ENCODE results near the gene CHAF1A.
A peak's percentile ranks its signal among the peaks of the same experiment; 100 is the strongest.

The CHAF1A gene

DNA sequence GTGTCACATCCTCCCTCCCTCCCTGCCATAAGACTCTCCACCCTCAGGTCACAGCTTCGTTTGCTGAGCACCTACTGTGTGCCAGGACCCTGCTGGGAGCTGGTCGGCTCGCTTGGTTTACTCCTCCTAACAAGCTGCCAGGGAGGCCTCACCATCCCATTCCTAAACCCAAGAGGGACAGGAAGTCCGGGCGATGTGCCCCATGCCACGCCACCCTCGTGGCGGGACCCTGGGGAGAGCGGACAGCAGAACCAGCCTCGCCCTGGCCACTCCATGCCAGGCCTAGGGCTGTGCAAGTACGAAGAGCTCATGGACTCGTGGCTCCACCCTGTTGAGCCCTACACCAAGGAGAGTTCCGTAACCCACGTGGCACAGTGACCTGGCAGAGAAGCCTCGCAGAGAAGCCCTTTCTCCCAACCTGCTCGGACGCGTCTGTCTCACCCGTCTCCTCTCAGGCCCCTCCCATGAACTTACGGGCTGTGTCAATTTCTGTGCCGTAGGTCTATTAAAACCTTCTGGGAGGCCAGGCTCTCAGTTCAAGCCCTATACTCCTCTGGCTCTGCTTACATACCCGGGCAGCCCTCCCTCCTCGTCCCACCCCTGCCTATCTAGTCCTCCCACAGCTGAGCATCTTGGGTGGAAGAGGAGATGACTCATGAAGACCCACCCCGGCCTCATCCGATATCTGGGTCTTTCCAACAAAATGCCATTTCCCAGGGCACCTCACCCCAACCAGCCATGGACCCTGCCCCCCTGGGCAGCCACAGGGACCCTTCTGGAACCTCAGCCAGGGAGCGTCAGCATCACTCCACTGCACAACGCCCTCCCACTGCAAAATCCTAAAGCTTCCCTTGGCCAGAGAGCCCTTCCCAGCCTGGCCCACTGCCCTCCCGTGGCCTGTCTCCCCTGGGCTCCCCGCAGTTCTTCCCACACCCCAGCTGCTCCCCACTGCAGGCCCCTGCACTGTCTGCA, 52.6 kb downstream of the CHAF1A start:
- DNase-seq (ENCODE audit: low read depth) = no peak
- no peak for TF ChIP-seq CTCF (conservative IDR thresholded peaks at IDR 0.05; ENCODE audit: low read depth, low read length)
- H3K4me3 ChIP-seq (ENCODE audit: low read length) = peak overlapping the region; percentile 92

- TF ChIP-seq CTCF (conservative IDR thresholded peaks at IDR 0.05; ENCODE audit: low read depth, low read length) = no peak
- DNase-seq (ENCODE audit: low read depth) = no peak
- peak overlapping the region; percentile 92 for H3K4me3 ChIP-seq (ENCODE audit: low read length)
Measured at GRCh38 chr19:4455719-4456475, 53.5 kb downstream of the CHAF1A start.

- no peak for TF ChIP-seq CTCF (conservative IDR thresholded peaks at IDR 0.05; ENCODE audit: low read depth, low read length)
- DNase-seq (ENCODE audit: low read depth) = no peak
- peak overlapping the region; percentile 92 for H3K4me3 ChIP-seq (ENCODE audit: low read length)
Measured at GRCh38 chr19:4456476-4456842, 54.0 kb downstream of the CHAF1A start.

DNA sequence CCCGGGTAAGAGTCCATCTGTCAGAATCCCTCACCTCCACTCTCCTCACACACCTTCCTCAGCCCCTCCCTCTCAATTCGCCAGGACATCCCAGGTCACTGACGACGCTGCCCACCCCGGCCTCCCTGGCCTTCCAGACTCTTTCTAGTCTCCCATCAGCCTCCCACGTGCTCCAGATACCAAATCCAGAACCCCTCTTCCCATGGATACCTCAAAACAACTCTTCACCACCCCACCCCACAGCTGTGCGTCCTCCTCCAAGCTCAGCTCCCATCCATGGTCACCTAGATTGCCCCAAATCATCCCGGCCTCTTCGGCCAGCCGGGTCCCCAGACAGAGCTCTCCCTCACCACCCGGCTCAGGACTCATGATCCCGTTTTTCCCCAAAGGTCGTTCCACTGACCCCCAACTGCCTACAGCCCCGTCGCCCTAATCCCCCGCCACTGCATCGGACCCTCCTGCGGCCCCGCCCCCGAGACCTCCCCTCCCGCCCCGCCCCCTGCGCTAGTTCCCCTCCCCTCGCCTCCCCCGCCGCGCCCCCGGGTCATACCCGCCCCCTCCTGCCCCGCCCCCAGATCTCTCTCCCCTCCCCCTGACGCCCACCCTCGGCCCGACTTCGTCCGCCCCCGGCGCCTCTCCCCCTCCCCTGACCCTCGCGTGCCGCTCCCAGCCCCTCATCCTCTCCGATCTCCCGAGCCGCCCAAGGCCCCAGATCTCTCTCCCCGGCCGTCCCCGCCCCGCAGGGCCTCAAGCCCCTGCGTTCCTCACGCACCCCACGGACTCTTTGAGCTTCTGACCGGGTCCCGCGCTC, 54.6 kb downstream of the CHAF1A start:
- DNase-seq (ENCODE audit: low read depth) = no peak
- peak overlapping the region; percentile 92 for H3K4me3 ChIP-seq (ENCODE audit: low read length)
- TF ChIP-seq CTCF (conservative IDR thresholded peaks at IDR 0.05; ENCODE audit: low read depth, low read length) = no peak

DNA sequence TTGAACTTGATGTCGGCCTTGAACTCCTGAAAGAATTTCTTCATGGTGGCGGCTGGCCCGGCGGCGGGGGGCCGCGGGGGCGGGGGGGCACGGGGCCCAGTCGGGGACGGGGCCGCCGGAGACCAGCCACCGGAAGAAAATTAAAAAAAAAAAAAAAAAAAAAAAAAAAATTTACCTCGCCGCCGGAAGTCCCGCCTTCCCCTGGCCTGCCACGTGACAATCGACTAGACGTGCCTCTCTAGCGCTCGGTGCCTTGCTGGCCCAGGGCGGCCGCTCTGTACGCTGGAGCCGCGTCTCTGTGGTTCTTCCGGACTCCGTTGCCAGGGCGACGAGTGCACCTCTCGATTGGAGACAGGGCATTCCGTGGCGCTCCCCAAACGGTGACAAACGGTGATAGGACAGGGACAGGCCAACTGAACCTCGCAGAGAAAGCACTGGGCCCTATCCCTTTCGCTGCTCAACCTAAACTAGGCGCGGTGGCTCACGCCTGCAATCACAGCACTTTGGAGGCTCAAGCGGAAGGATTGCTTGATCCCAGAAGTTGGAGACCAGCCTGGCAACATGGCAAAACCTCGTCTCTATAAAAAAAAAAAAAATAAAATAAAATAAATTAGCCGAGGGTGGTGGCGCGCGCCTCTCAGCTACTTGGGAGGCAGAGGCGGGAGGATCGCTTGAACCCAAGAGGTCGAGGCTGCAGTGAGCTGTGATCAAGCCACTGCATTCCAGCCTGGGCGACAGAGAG, 55.4 kb downstream of the CHAF1A start, which contains the start of gene UBXN6:
Gene UBXN6, minus strand, starts transcription at position 141 of the 742 bp plus-strand sequence. Its CDS starts 97 bp downstream, at position 44.
- TF ChIP-seq CTCF (conservative IDR thresholded peaks at IDR 0.05; ENCODE audit: low read depth, low read length) = no peak
- peak within 1 kb of the TSS; percentile 92 for H3K4me3 ChIP-seq (ENCODE audit: low read length)
- peak; percentile 96 for DNase-seq (ENCODE audit: low read depth)

Measured in retinal pigment epithelial cell (primary cell).